ENCODE measurements around the gene TUBA3D.
"Not testable (repeated sequence)": the region's sequence is repeated elsewhere in the genome, so short reads cannot be mapped to it uniquely, and the experiment has no call there.

- TF ChIP-seq POLR2A (IDR thresholded peaks at IDR 0.05; ENCODE audit: low read length); USF2 (IDR thresholded peaks at IDR 0.05); TFCP2L1 (CRISPR knock-in tag; IDR thresholded peaks at IDR 0.05): not testable (repeated sequence)
- TF ChIP-seq, protein P1, sequence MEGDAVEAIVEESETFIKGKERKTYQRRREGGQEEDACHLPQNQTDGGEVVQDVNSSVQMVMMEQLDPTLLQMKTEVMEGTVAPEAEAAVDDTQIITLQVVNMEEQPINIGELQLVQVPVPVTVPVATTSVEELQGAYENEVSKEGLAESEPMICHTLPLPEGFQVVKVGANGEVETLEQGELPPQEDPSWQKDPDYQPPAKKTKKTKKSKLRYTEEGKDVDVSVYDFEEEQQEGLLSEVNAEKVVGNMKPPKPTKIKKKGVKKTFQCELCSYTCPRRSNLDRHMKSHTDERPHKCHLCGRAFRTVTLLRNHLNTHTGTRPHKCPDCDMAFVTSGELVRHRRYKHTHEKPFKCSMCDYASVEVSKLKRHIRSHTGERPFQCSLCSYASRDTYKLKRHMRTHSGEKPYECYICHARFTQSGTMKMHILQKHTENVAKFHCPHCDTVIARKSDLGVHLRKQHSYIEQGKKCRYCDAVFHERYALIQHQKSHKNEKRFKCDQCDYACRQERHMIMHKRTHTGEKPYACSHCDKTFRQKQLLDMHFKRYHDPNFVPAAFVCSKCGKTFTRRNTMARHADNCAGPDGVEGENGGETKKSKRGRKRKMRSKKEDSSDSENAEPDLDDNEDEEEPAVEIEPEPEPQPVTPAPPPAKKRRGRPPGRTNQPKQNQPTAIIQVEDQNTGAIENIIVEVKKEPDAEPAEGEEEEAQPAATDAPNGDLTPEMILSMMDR (IDR thresholded peaks at IDR 0.05), result not testable (repeated sequence)
Measured at GRCh38 chr2:131470944-131471343, 5.0 kb upstream of the TUBA3D start.

Measured in A549 (cell line).